MM.1S (cell line): Measurements from ENCODE around the gene SLC22A1.

ENCODE experiments used
- DNase-seq: peaks from one replicate; pipeline ENCODE4 v3.0.0-alpha.2; 2015
- H2AFZ ChIP-seq: fragments of 300-600 bp; sonication (generic); 2 replicates; pipeline ENCODE4 v1.6.0; 2016; ENCODE audit warnings: antibody characterized with exemption, low read length
- H3F3A ChIP-seq: fragments of 300-600 bp; sonication (generic); 2 replicates; pipeline ENCODE4 v1.6.1; 2016; ENCODE audit warnings: mild to moderate bottlenecking, antibody characterized with exemption, low read length, moderate library complexity, mixed read lengths; ENCODE audit not compliant: insufficient read depth
- H3K27ac ChIP-seq: fragments of 300-600 bp; sonication (generic); 2 replicates; pipeline ENCODE4 v1.5.1; 2016; ENCODE audit warnings: mild to moderate bottlenecking, low read length
- H3K27me3 ChIP-seq: fragments of 300-600 bp; sonication (generic); replicated peaks from 2 replicates; pipeline ENCODE4 v1.6.0; 2016; ENCODE audit warnings: low read length; ENCODE audit not compliant: insufficient read depth
- H3K36me3 ChIP-seq: fragments of 300-600 bp; sonication (generic); replicated peaks from 2 replicates; pipeline ENCODE4 v1.6.1; 2016; ENCODE audit warnings: mild to moderate bottlenecking, low read length, mixed read lengths; ENCODE audit not compliant: insufficient read depth
- H3K4me1 ChIP-seq: fragments of 300-600 bp; sonication (generic); 2 replicates; pipeline ENCODE4 v1.6.1; 2016; ENCODE audit warnings: low read length, mixed read lengths
- H3K4me2 ChIP-seq: fragments of 300-600 bp; sonication (generic); 2 replicates; pipeline ENCODE4 v1.6.0; 2016; ENCODE audit warnings: low read depth, low read length
- H3K4me3 ChIP-seq: fragments of 300-600 bp; sonication (generic); 2 replicates; pipeline ENCODE4 v1.5.1; 2016; ENCODE audit warnings: low read length, mixed read lengths
- H3K79me2 ChIP-seq: fragments of 300-600 bp; sonication (generic); 2 replicates; pipeline ENCODE4 v1.6.1; 2016; ENCODE audit warnings: mixed run types, low read length, mixed read lengths
- H3K9ac ChIP-seq: fragments of 300-600 bp; sonication (generic); 2 replicates; pipeline ENCODE4 v1.6.1; 2016; ENCODE audit warnings: low read length, mixed read lengths
- H3K9me2 ChIP-seq: fragments of 300-600 bp; sonication (generic); replicated peaks from 2 replicates; pipeline ENCODE4 v1.6.1; 2016; ENCODE audit warnings: mild to moderate bottlenecking, low read length, mixed read lengths; ENCODE audit not compliant: insufficient read depth
- H3K9me3 ChIP-seq: fragments of 300-600 bp; sonication (generic); replicated peaks from 2 replicates; pipeline ENCODE4 v1.6.1; 2016; ENCODE audit warnings: mild to moderate bottlenecking, low read length, mixed read lengths; ENCODE audit not compliant: insufficient read depth
- H4K20me1 ChIP-seq: fragments of 300-600 bp; sonication (generic); 2 replicates; pipeline ENCODE4 v1.6.1; 2016; ENCODE audit warnings: mild to moderate bottlenecking, low read length, moderate library complexity, mixed read lengths; ENCODE audit not compliant: insufficient read depth
- CTCF ChIP-seq: fragments of 300-600 bp; sonication (generic); IDR thresholded peaks from 2 replicates; pipeline ENCODE4 v1.5.1; 2016; ENCODE audit warnings: antibody characterized with exemption, low read length, mixed read lengths
- EZH2 ChIP-seq: fragments of 300-600 bp; sonication (generic); optimal IDR thresholded peaks from 2 replicates; pipeline ENCODE3; 2017; ENCODE audit warnings: low read depth, mild to moderate bottlenecking, antibody characterized with exemption, low read length, mixed read lengths
- EZH2phosphoT487 ChIP-seq: fragments of 300-600 bp; sonication (generic); IDR thresholded peaks from 2 replicates; pipeline ENCODE4 v1.6.1; 2018; ENCODE audit warnings: antibody characterized with exemption, low read length

Gene SLC22A1

GRCh38 chr6:160128879-160129516 is 7.4 kb downstream of the SLC22A1 start:
- H4K20me1 ChIP-seq, result no peaks in the 10 kb centered on the region
- H3F3A ChIP-seq, result no peaks in the 10 kb centered on the region
- H3K27ac ChIP-seq, result no peak overlapping the region
- H3K9me2 ChIP-seq, result no peaks in the 10 kb centered on the region
- H3K4me1 ChIP-seq, result no peaks in the 10 kb centered on the region
- no peak overlapping the region for H2AFZ ChIP-seq
- no peaks in the 10 kb centered on the region for H3K79me2 ChIP-seq
- no peaks in the 10 kb centered on the region for H3K27me3 ChIP-seq
- DNase-seq, result no peak
- TF ChIP-seq EZH2phosphoT487 (no peak), EZH2 (no peak), CTCF (no peak)
- H3K9ac ChIP-seq, result no peak overlapping the region
- H3K4me3 ChIP-seq, result no peak overlapping the region
- no peaks in the 10 kb centered on the region for H3K9me3 ChIP-seq
- H3K36me3 ChIP-seq, result no peaks in the 10 kb centered on the region
- H3K4me2 ChIP-seq, result no peak overlapping the region

GRCh38 chr6:160129881-160130615 is 8.4 kb downstream of the SLC22A1 start:
- Histone ChIP-seq H3K9me2 (no peaks in the 10 kb centered on the region), H3F3A (no peaks in the 10 kb centered on the region), H2AFZ (no peak overlapping the region), H3K27ac (no peak overlapping the region), H3K79me2 (no peaks in the 10 kb centered on the region), H3K4me3 (no peak overlapping the region), H3K4me2 (no peak overlapping the region), H3K27me3 (no peaks in the 10 kb centered on the region), H3K9ac (no peak overlapping the region), H3K36me3 (no peaks in the 10 kb centered on the region), H3K4me1 (no peaks in the 10 kb centered on the region), H4K20me1 (no peaks in the 10 kb centered on the region), H3K9me3 (no peaks in the 10 kb centered on the region)
- no peak for DNase-seq
- no peak for TF ChIP-seq EZH2phosphoT487
- no peak for TF ChIP-seq CTCF

- H3K9me2 ChIP-seq, result no peaks in the 10 kb centered on the region
- no peak overlapping the region for H3K4me2 ChIP-seq
- H3K79me2 ChIP-seq, result no peaks in the 10 kb centered on the region
- H3K36me3 ChIP-seq, result no peaks in the 10 kb centered on the region
- no peak overlapping the region for H3K4me3 ChIP-seq
- TF ChIP-seq EZH2phosphoT487, result no peak
- no peak for TF ChIP-seq EZH2
- no peak for TF ChIP-seq CTCF
- no peak overlapping the region for H3K9ac ChIP-seq
- DNase-seq, result no peak
- H3K27ac ChIP-seq, result no peak overlapping the region
- no peak overlapping the region for H2AFZ ChIP-seq
- H3K27me3 ChIP-seq, result no peaks in the 10 kb centered on the region
- no peaks in the 10 kb centered on the region for H3K4me1 ChIP-seq
- H3K9me3 ChIP-seq, result no peaks in the 10 kb centered on the region
- no peaks in the 10 kb centered on the region for H4K20me1 ChIP-seq
- H3F3A ChIP-seq, result no peaks in the 10 kb centered on the region
These were observed 9.3 kb downstream of the SLC22A1 start for GRCh38 chr6:160130729-160131484.
